HK-2 (cell line): ENCODE results near the gene TNS1.

Source experiments
- DNase-seq: peaks from one replicate; pipeline ENCODE4 v3.0.0-alpha.2; 2018; ENCODE audit not compliant: unreplicated experiment

The TNS1 gene

GRCh38 chr2:217870528-217871011, 132.2 kb downstream of the TNS1 start:
- no peak for DNase-seq

- no peak for DNase-seq
Measured at GRCh38 chr2:217868911-217869334, 133.9 kb downstream of the TNS1 start.

- DNase-seq: no peak
Measured at GRCh38 chr2:217868265-217868892, 134.4 kb downstream of the TNS1 start.

GRCh38 chr2:217866457-217866856, 136.3 kb downstream of the TNS1 start:
- no peak for DNase-seq

GRCh38 chr2:217864963-217865772, 137.6 kb downstream of the TNS1 start:
- DNase-seq: no peak

GRCh38 chr2:217863883-217864282, 138.9 kb downstream of the TNS1 start:
- no peak for DNase-seq

GRCh38 chr2:217861334-217861877, 141.4 kb downstream of the TNS1 start:
- no peak for DNase-seq

- DNase-seq: no peak
Measured at GRCh38 chr2:217859926-217860325, 142.9 kb downstream of the TNS1 start.

GRCh38 chr2:217858519-217859491, 144.0 kb downstream of the TNS1 start:
- DNase-seq: peak; percentile 63

- no peak for DNase-seq
Measured at GRCh38 chr2:217857624-217858506, 144.9 kb downstream of the TNS1 start.

GRCh38 chr2:217856871-217857270, 145.9 kb downstream of the TNS1 start:
- no peak for DNase-seq

- no peak for DNase-seq
Measured at GRCh38 chr2:217856159-217856558, 146.6 kb downstream of the TNS1 start.

GRCh38 chr2:217854684-217855420, 147.9 kb downstream of the TNS1 start:
- no peak for DNase-seq

- no peak for DNase-seq
Measured at GRCh38 chr2:217853961-217854360, 148.8 kb downstream of the TNS1 start.

GRCh38 chr2:217853301-217853881, 149.4 kb downstream of the TNS1 start:
- DNase-seq: peak; percentile 31

GRCh38 chr2:217852555-217853211, 150.1 kb downstream of the TNS1 start:
- no peak for DNase-seq

- DNase-seq: no peak
Measured at GRCh38 chr2:217851191-217852020, 151.4 kb downstream of the TNS1 start.
